Measurements from ENCODE around the gene RNF133.

Gene RNF133

DNA sequence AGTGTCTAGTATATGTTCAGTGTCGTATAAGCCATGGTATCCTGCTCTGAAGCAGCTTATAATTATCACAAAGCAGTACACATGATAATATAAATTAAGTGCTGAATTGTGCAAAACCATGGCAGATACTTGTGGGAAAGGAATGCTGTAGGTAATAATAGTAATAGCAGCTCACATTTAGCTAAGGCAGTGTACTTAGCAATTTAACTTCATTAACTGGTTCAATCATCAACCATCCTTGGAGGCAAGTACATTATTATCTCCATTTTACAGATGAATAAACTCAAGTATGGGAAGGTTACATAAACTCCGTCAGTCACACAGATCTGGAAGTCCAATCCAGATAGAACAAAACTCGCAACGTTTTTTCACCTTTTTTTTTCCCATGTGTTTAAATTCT is 25.4 kb upstream of the RNF133 start:
- no peak for TF ChIP-seq EZH2 (IDR thresholded peaks at IDR 0.05; ENCODE audit: borderline replicate concordance, low read length)
- TF ChIP-seq, protein P1, sequence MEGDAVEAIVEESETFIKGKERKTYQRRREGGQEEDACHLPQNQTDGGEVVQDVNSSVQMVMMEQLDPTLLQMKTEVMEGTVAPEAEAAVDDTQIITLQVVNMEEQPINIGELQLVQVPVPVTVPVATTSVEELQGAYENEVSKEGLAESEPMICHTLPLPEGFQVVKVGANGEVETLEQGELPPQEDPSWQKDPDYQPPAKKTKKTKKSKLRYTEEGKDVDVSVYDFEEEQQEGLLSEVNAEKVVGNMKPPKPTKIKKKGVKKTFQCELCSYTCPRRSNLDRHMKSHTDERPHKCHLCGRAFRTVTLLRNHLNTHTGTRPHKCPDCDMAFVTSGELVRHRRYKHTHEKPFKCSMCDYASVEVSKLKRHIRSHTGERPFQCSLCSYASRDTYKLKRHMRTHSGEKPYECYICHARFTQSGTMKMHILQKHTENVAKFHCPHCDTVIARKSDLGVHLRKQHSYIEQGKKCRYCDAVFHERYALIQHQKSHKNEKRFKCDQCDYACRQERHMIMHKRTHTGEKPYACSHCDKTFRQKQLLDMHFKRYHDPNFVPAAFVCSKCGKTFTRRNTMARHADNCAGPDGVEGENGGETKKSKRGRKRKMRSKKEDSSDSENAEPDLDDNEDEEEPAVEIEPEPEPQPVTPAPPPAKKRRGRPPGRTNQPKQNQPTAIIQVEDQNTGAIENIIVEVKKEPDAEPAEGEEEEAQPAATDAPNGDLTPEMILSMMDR (IDR thresholded peaks at IDR 0.05; ENCODE audit: low read length) = no peak
- Histone ChIP-seq H3K9me3 (ENCODE audit: low read length) (no peaks in the 10 kb centered on the region), H3K9me2 (ENCODE audit: low read depth, low read length) (no peaks in the 10 kb centered on the region), H4K20me1 (ENCODE audit: insufficient read depth, low read length) (no peaks in the 10 kb centered on the region), H3K4me2 (ENCODE audit: low read length) (no peak overlapping the region), H3K9ac (ENCODE audit: low read length) (no peak overlapping the region), H2AFZ (ENCODE audit: low read length) (no peak overlapping the region), H3K4me1 (ENCODE audit: insufficient read depth, low read length, severe bottlenecking) (no peaks in the 10 kb centered on the region), H3F3A (ENCODE audit: insufficient read depth, low read length) (no peaks in the 10 kb centered on the region), H3K4me3 (ENCODE audit: low read depth, low read length, poor library complexity, severe bottlenecking) (no peak overlapping the region), H3K79me2 (ENCODE audit: insufficient read depth, low read length) (no peaks in the 10 kb centered on the region), H3K27me3 (ENCODE audit: insufficient read depth, low read length) (no peaks in the 10 kb centered on the region), H3K27ac (ENCODE audit: low read depth, low read length, poor library complexity, severe bottlenecking) (no peak overlapping the region), H3K36me3 (ENCODE audit: insufficient read depth, low read length) (no peaks in the 10 kb centered on the region)

DNA sequence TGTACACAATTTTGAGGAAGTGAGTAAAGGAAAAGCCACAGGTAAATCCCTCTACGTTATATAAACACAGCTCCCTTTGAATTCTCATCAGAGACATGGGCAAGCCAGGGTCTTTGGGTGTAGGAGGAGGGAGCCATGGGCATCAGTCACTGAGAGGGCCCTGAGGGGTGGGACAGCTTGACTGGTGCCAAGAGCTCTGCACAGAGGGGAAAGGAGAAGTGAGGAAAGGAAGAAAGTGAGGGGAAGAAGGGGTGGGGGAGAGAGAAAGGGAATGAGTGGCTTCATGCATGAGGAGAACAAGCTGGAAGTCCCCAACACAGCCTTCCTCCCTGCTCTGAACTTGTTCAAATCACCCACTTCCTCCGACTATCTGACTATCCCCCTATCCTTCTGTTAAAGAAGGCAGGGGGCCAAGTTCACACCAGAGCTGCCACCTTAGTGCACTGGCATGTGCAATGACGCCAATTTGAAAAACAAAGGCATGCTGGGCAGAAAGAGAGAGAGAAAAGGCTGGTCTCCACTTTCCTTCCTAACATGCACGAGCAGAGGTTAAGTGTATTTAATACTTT is 20.2 kb upstream of the RNF133 start:
- Histone ChIP-seq H3K36me3 (ENCODE audit: insufficient read depth, low read length) (no peaks in the 10 kb centered on the region), H3K4me1 (ENCODE audit: insufficient read depth, low read length, severe bottlenecking) (no peaks in the 10 kb centered on the region), H3K4me3 (ENCODE audit: low read depth, low read length, poor library complexity, severe bottlenecking) (no peak overlapping the region), H3F3A (ENCODE audit: insufficient read depth, low read length) (no peaks in the 10 kb centered on the region), H3K27me3 (ENCODE audit: insufficient read depth, low read length) (no peaks in the 10 kb centered on the region), H4K20me1 (ENCODE audit: insufficient read depth, low read length) (no peaks in the 10 kb centered on the region), H2AFZ (ENCODE audit: low read length) (no peak overlapping the region), H3K4me2 (ENCODE audit: low read length) (no peak overlapping the region), H3K79me2 (ENCODE audit: insufficient read depth, low read length) (no peaks in the 10 kb centered on the region), H3K27ac (ENCODE audit: low read depth, low read length, poor library complexity, severe bottlenecking) (no peak overlapping the region), H3K9me2 (ENCODE audit: low read depth, low read length) (no peaks in the 10 kb centered on the region), H3K9ac (ENCODE audit: low read length) (no peak overlapping the region), H3K9me3 (ENCODE audit: low read length) (no peaks in the 10 kb centered on the region)
- TF ChIP-seq EZH2 (IDR thresholded peaks at IDR 0.05; ENCODE audit: borderline replicate concordance, low read length) = no peak

DNA sequence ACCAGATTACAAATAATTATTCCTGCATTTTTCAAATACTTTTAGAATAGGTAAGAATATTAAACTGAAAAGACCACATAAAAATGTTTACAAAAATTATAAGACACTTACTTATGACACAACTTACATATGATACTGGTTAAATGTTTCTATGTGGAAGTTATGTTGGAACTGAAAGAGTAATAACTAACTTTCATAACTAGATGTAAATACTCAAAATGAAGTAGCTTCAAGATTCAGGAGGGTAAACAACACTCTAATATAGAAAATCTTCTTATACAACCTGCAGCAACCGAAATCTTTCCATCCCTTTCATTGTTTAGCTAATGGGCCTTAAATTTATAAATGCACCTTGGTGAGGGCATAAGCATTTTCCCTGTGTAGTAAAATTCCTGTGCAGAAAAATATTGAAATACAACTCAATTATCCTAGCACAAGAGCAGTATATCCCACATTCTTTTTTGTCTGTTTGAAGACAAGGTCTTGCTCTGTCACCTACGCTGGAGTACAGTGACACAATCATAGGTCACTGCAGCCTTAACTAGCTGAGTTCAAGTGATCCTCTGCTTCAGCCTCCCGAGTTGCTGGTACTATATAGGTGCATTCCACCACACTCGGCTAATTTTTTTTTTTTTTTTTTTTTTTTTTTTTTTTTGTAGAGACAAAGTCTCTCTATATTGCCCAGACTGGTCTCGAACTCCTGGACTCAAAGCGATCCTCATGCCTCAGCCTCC is 18.6 kb upstream of the RNF133 start:
- Histone ChIP-seq H3F3A (ENCODE audit: insufficient read depth, low read length) (no peaks in the 10 kb centered on the region), H3K4me1 (ENCODE audit: insufficient read depth, low read length, severe bottlenecking) (no peaks in the 10 kb centered on the region), H2AFZ (ENCODE audit: low read length) (no peak overlapping the region), H3K27me3 (ENCODE audit: insufficient read depth, low read length) (no peaks in the 10 kb centered on the region), H3K4me3 (ENCODE audit: low read depth, low read length, poor library complexity, severe bottlenecking) (no peak overlapping the region), H4K20me1 (ENCODE audit: insufficient read depth, low read length) (no peaks in the 10 kb centered on the region), H3K4me2 (ENCODE audit: low read length) (no peak overlapping the region), H3K79me2 (ENCODE audit: insufficient read depth, low read length) (no peaks in the 10 kb centered on the region), H3K9me2 (ENCODE audit: low read depth, low read length) (no peaks in the 10 kb centered on the region), H3K9ac (ENCODE audit: low read length) (no peak overlapping the region), H3K36me3 (ENCODE audit: insufficient read depth, low read length) (no peaks in the 10 kb centered on the region), H3K9me3 (ENCODE audit: low read length) (no peaks in the 10 kb centered on the region), H3K27ac (ENCODE audit: low read depth, low read length, poor library complexity, severe bottlenecking) (no peak overlapping the region)
- TF ChIP-seq, protein P1 (IDR thresholded peaks at IDR 0.05; ENCODE audit: low read length) = no peak
- no peak for TF ChIP-seq EZH2 (IDR thresholded peaks at IDR 0.05; ENCODE audit: borderline replicate concordance, low read length)
